ENCODE measurements around the gene ZBTB5. TPM values are rescaled to one million over a fixed set of nuclear protein-coding genes. Genes with fewer than 3 reads are reported as not detected.

Gene ZBTB5
- total RNA-seq, 2 donors from 2014 or later = 9.9 to 13.2 TPM

DNA sequence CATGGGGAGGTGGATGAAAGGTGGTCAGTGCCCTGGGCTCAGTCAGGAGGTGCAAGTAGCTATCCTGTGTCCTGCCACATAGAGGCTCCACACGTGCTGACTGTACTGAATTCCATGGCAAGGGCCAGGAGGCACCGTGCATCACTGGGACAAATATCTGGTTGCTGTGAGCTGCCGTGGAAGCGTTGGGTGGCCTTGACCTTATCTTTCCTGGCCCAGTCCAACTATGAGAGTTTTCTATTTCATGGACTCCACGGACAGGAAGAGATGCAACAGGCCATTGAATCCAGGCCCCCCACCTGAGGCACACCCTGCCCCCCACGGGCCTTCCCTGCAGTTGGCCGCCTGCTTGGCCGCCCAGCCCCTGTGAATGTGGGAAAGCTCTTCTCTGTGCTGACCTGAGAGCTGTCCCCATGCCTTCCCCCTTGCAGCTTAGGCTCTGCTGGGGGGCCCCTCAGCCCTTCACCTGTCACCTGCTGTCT is 41.0 kb downstream of the ZBTB5 start:
- ATAC-seq (replicated peaks in 1 of 2) = no peak
- Mint-ChIP-seq H3K27ac (no peak overlapping the region), H3K36me3 (ENCODE audit: insufficient read depth in 2 of 2) (peaks cover 2 to 22% of the 10 kb centered on the region in 2 donors), H3K4me1 (ENCODE audit: low read depth) (peaks cover 22% of the 10 kb centered on the region), H3K27me3 (ENCODE audit: low read depth) (no peaks in the 10 kb centered on the region), H3K9me3 (no peaks in the 10 kb centered on the region), H3K4me3 (peak overlapping the region; percentile 90 to 99)
- DNase-seq = no peak

GRCh38 chr9:37423508-37423907 is 41.7 kb downstream of the ZBTB5 start:
- Mint-ChIP-seq H3K4me1 (ENCODE audit: low read depth) (peaks cover 22% of the 10 kb centered on the region), H3K4me3 (peak overlapping the region; percentile 90 to 99), H3K27ac (peak overlapping the region; percentile 96), H3K9me3 (no peaks in the 10 kb centered on the region), H3K27me3 (ENCODE audit: low read depth) (no peaks in the 10 kb centered on the region), H3K36me3 (ENCODE audit: insufficient read depth in 2 of 2) (peaks cover 2 to 22% of the 10 kb centered on the region in 2 donors)
- ATAC-seq (replicated peaks in 1 of 2) (no peak), DNase-seq (no peak)

GRCh38 chr9:37422289-37423104 is 42.8 kb downstream of the ZBTB5 start, which contains the start of gene GRHPR:
TSS of gene GRHPR (plus strand) at chr9:37422696. CDS start at chr9:37422751, 55 bp downstream.
- DNase-seq (peak; percentile 94 to 95), ATAC-seq (replicated peaks in 1 of 2) (peak; percentile 99)
- Mint-ChIP-seq H3K27ac (peak within 1 kb of the TSS; percentile 96), H3K4me3 (peak within 1 kb of the TSS; percentile 90 to 99), H3K4me1 (ENCODE audit: low read depth) (peaks cover 22% of the 10 kb centered on the region), H3K36me3 (ENCODE audit: insufficient read depth in 2 of 2) (peaks cover 2 to 19% of the 10 kb centered on the region in 2 donors), H3K9me3 (no peaks in the 10 kb centered on the region), H3K27me3 (ENCODE audit: low read depth) (no peaks in the 10 kb centered on the region)

- DNase-seq (no peak), ATAC-seq (replicated peaks in 1 of 2) (no peak)
- H3K27me3 Mint-ChIP-seq (ENCODE audit: low read depth) = no peaks in the 10 kb centered on the region
- H3K4me1 Mint-ChIP-seq (ENCODE audit: low read depth) = peaks cover 22% of the 10 kb centered on the region
- H3K27ac Mint-ChIP-seq = peak overlapping the region; percentile 96
- no peaks in the 10 kb centered on the region for H3K9me3 Mint-ChIP-seq
- peak overlapping the region; percentile 90 to 99 for H3K4me3 Mint-ChIP-seq
- peaks cover 2 to 16% of the 10 kb centered on the region in 2 donors for H3K36me3 Mint-ChIP-seq (ENCODE audit: insufficient read depth in 2 of 2)
These were observed 43.3 kb downstream of the ZBTB5 start for GRCh38 chr9:37421914-37422288.

- Mint-ChIP-seq H3K4me1 (ENCODE audit: low read depth) (peaks cover 24% of the 10 kb centered on the region), H3K9me3 (no peaks in the 10 kb centered on the region), H3K27me3 (ENCODE audit: low read depth) (no peaks in the 10 kb centered on the region), H3K27ac (peak overlapping the region; percentile 19), H3K36me3 (ENCODE audit: insufficient read depth in 2 of 2) (peaks cover 2 to 6% of the 10 kb centered on the region in 2 donors), H3K4me3 (no peak overlapping the region)
- no peak for DNase-seq
- no peak for ATAC-seq (replicated peaks in 1 of 2)
These were observed 44.7 kb downstream of the ZBTB5 start for GRCh38 chr9:37420271-37421215.

DNA sequence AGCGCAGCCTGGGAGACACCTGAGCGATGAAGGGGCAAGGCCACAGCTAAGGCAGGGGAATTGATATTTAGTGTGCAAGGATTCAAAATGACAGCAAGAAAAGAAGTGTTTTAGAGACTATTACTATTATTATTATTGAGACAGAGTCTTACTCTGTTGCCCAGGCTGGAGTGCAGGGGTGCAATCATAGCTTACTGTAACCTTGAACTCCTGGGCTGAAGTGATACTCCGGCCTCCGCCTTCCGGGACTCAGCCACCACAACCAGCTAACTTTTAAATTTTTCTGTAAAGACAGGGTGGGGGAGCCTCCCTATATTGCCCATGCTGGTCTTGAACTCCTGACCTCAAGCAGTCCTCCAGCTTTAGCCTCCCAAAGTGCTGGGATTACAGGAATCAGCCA is 46.0 kb downstream of the ZBTB5 start:
- ATAC-seq (replicated peaks in 1 of 2) (no peak), DNase-seq (no peak)
- H3K27ac Mint-ChIP-seq = no peak overlapping the region
- peaks cover 4% of the 10 kb centered on the region for H3K27me3 Mint-ChIP-seq (ENCODE audit: low read depth)
- no peak overlapping the region for H3K4me3 Mint-ChIP-seq
- peaks cover 35% of the 10 kb centered on the region for H3K4me1 Mint-ChIP-seq (ENCODE audit: low read depth)
- peaks cover 2 to 6% of the 10 kb centered on the region in 2 donors for H3K36me3 Mint-ChIP-seq (ENCODE audit: insufficient read depth in 2 of 2)
- H3K9me3 Mint-ChIP-seq = no peaks in the 10 kb centered on the region

DNA sequence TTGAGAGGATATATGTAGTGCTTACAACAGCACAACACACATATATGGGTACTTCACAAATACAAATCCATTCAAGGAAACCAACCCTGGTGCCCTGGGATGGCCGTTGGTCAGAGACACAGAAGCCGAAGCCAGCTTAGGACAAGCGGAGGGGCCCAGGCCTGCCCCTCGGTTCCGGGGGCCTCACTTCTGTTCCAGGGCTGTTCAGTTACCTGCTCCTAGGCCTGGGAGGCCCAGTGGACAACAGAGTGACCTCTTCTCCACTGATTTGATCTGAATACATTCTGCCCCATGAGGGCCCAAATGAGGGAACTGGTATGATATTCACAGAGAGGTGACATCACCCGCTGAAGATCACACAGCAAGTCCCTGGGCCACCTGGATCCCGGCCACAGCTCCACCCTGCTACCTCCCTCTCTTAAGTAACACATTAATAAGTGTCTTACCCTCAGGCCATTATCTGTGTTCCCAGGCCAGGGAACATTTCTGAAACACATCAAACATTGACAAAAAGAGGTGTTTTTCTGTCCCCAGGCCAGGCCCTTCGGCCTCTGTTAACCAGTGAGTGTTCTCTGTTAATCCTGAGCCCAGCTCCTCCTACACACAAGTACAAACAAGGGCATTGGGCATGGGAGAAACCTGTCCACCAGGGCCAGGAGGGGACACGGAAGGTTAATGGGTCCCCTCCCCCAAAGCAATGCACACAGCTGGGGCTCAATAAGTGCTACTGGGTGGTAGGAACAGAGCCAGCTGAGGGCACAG is 47.2 kb downstream of the ZBTB5 start:
- Mint-ChIP-seq H3K4me3 (no peak overlapping the region), H3K27me3 (ENCODE audit: low read depth) (peaks cover 4% of the 10 kb centered on the region), H3K27ac (no peak overlapping the region), H3K9me3 (no peaks in the 10 kb centered on the region), H3K36me3 (ENCODE audit: insufficient read depth in 2 of 2) (peaks cover 2 to 3% of the 10 kb centered on the region in 2 donors), H3K4me1 (ENCODE audit: low read depth) (peaks cover 24% of the 10 kb centered on the region)
- ATAC-seq (replicated peaks in 1 of 2) = no peak
- DNase-seq = no peak

GRCh38 chr9:37417252-37417803 is 47.9 kb downstream of the ZBTB5 start:
- H3K27me3 Mint-ChIP-seq (ENCODE audit: low read depth) = peaks cover 4% of the 10 kb centered on the region
- no peaks in the 10 kb centered on the region for H3K9me3 Mint-ChIP-seq
- DNase-seq = no peak
- no peak overlapping the region for H3K27ac Mint-ChIP-seq
- H3K4me1 Mint-ChIP-seq (ENCODE audit: low read depth) = peaks cover 25% of the 10 kb centered on the region
- no peak overlapping the region for H3K4me3 Mint-ChIP-seq
- no peaks in the 10 kb centered on the region for H3K36me3 Mint-ChIP-seq (ENCODE audit: insufficient read depth in 2 of 2)
- no peak for ATAC-seq (replicated peaks in 1 of 2)

- DNase-seq (peak; percentile 84), ATAC-seq (replicated peaks in 1 of 2) (peak; percentile 57 to 70)
- H3K27ac Mint-ChIP-seq = peak overlapping the region; percentile 68
- H3K4me3 Mint-ChIP-seq = peak overlapping the region in 1 of 2 donors; percentile 73
- peaks cover 38% of the 10 kb centered on the region for H3K4me1 Mint-ChIP-seq (ENCODE audit: low read depth)
- peaks cover 4% of the 10 kb centered on the region for H3K27me3 Mint-ChIP-seq (ENCODE audit: low read depth)
- H3K36me3 Mint-ChIP-seq (ENCODE audit: insufficient read depth in 2 of 2) = no peaks in the 10 kb centered on the region
- H3K9me3 Mint-ChIP-seq = no peaks in the 10 kb centered on the region
These were observed 50.1 kb downstream of the ZBTB5 start for GRCh38 chr9:37415011-37415719.

GRCh38 chr9:37414503-37414943 is 50.7 kb downstream of the ZBTB5 start:
- DNase-seq (no peak), ATAC-seq (replicated peaks in 1 of 2) (no peak)
- Mint-ChIP-seq H3K27ac (no peak overlapping the region), H3K9me3 (no peaks in the 10 kb centered on the region), H3K4me3 (no peak overlapping the region), H3K4me1 (ENCODE audit: low read depth) (peaks cover 45% of the 10 kb centered on the region), H3K36me3 (ENCODE audit: insufficient read depth in 2 of 2) (no peaks in the 10 kb centered on the region), H3K27me3 (ENCODE audit: low read depth) (peaks cover 4% of the 10 kb centered on the region)

GRCh38 chr9:37413311-37413710 is 51.9 kb downstream of the ZBTB5 start:
- H3K9me3 Mint-ChIP-seq = no peaks in the 10 kb centered on the region
- DNase-seq (no peak), ATAC-seq (replicated peaks in 1 of 2) (no peak)
- peaks cover 4% of the 10 kb centered on the region for H3K27me3 Mint-ChIP-seq (ENCODE audit: low read depth)
- H3K36me3 Mint-ChIP-seq (ENCODE audit: insufficient read depth in 2 of 2) = no peaks in the 10 kb centered on the region
- H3K27ac Mint-ChIP-seq = no peak overlapping the region
- H3K4me3 Mint-ChIP-seq = no peak overlapping the region
- H3K4me1 Mint-ChIP-seq (ENCODE audit: low read depth) = peaks cover 54% of the 10 kb centered on the region

All from activated T-cell treated with anti-CD3 and anti-CD28 coated beads, Interleukin-2, amount 50 U/mL, for 72 hours (primary cell).